HCT116 (cell line): Measurements from ENCODE around the gene TMTC2.

Experiments
- EGR1 ChIP-seq: IDR thresholded peaks from 2 replicates; pipeline ENCODE4 v1.6.1; 2012; ENCODE audit warnings: low read depth
- FOSL1 ChIP-seq: IDR thresholded peaks from 2 replicates; pipeline ENCODE4 v1.6.1; 2012; ENCODE audit warnings: low read depth
- POLR2A ChIP-seq: IDR thresholded peaks from 2 replicates; pipeline ENCODE4 v1.7.0; 2011; ENCODE audit warnings: borderline replicate concordance; ENCODE audit not compliant: insufficient read depth, insufficient read length; ENCODE audit errors: extremely low read depth
- RAD21 ChIP-seq: IDR thresholded peaks from 2 replicates; pipeline ENCODE4 v1.6.1; 2012; ENCODE audit warnings: low read depth, mild to moderate bottlenecking
- TF ChIP-seq, protein P1 (sequence below): IDR thresholded peaks from 2 replicates; pipeline ENCODE4 v1.6.1; 2012
- TF ChIP-seq, protein P2 (sequence below): IDR thresholded peaks from 2 replicates; pipeline ENCODE4 v1.6.1; 2012; ENCODE audit warnings: low read depth
- TF ChIP-seq, protein P3 (sequence below), 3 experiments: fragments of 200-600 bp in 1 of 3; sonication (generic) in 1 of 3; IDR thresholded peaks in 2 of 3; conservative IDR thresholded peaks in 1 of 3; 2 replicates each; pipeline ENCODE4 v1.5.1; 2012 to 2017; ENCODE audit warnings: low read depth in 2 of 3, low read length in 2 of 3, antibody characterized with exemption in 1 of 3, borderline replicate concordance in 1 of 3, control low read depth in 1 of 3, mild to moderate bottlenecking in 1 of 3, mixed read lengths in 1 of 3, mixed run types in 1 of 3, moderate library complexity in 1 of 3; ENCODE audit not compliant: insufficient read depth in 1 of 3

DNA sequence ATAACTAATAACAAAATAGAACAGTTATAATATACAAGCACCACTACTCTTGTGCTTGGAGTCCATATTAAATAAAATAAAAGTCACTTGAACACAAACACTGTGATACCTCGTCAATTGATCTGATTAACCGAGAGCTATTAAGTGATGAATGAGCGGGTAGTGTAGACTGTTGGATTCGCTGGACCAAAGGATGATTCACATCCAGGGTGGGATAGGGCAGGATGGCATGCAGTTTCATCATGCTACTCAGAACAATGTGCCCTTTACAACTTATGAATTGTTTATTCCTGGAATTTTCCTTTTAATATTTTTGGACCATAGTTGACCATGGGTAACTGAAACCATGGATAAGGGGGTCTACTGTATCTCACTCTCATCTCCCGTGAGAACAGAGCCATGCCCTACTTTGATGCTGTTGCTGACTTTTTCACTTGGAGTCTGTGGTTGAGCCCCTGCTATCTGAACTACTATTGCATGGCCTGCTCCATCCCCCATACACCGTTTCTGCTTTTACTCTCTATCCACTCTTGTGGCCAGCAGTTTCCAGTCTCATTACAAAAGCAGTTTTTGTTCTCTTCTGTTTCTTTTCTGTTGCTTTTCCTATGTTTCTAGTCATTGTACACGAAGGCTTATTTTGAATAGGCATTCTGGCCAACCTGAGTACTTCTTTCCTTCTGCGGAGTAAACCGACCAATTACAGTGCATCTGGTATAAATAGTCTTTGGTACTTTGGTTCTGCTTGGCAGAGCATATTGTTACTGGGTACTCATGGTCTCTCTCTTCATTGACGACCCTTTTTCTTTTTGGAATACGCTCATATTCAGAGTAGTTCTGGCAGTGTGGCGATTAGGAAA lies 12.2 kb downstream of the TMTC2 start:
- TF ChIP-seq POLR2A: no peak
- TF ChIP-seq, protein P1, sequence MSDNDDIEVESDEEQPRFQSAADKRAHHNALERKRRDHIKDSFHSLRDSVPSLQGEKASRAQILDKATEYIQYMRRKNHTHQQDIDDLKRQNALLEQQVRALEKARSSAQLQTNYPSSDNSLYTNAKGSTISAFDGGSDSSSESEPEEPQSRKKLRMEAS: no peak
- TF ChIP-seq, protein P2, sequence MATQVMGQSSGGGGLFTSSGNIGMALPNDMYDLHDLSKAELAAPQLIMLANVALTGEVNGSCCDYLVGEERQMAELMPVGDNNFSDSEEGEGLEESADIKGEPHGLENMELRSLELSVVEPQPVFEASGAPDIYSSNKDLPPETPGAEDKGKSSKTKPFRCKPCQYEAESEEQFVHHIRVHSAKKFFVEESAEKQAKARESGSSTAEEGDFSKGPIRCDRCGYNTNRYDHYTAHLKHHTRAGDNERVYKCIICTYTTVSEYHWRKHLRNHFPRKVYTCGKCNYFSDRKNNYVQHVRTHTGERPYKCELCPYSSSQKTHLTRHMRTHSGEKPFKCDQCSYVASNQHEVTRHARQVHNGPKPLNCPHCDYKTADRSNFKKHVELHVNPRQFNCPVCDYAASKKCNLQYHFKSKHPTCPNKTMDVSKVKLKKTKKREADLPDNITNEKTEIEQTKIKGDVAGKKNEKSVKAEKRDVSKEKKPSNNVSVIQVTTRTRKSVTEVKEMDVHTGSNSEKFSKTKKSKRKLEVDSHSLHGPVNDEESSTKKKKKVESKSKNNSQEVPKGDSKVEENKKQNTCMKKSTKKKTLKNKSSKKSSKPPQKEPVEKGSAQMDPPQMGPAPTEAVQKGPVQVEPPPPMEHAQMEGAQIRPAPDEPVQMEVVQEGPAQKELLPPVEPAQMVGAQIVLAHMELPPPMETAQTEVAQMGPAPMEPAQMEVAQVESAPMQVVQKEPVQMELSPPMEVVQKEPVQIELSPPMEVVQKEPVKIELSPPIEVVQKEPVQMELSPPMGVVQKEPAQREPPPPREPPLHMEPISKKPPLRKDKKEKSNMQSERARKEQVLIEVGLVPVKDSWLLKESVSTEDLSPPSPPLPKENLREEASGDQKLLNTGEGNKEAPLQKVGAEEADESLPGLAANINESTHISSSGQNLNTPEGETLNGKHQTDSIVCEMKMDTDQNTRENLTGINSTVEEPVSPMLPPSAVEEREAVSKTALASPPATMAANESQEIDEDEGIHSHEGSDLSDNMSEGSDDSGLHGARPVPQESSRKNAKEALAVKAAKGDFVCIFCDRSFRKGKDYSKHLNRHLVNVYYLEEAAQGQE: no peak
- no peak for TF ChIP-seq RAD21
- no peak for TF ChIP-seq FOSL1
- TF ChIP-seq, protein P3, sequence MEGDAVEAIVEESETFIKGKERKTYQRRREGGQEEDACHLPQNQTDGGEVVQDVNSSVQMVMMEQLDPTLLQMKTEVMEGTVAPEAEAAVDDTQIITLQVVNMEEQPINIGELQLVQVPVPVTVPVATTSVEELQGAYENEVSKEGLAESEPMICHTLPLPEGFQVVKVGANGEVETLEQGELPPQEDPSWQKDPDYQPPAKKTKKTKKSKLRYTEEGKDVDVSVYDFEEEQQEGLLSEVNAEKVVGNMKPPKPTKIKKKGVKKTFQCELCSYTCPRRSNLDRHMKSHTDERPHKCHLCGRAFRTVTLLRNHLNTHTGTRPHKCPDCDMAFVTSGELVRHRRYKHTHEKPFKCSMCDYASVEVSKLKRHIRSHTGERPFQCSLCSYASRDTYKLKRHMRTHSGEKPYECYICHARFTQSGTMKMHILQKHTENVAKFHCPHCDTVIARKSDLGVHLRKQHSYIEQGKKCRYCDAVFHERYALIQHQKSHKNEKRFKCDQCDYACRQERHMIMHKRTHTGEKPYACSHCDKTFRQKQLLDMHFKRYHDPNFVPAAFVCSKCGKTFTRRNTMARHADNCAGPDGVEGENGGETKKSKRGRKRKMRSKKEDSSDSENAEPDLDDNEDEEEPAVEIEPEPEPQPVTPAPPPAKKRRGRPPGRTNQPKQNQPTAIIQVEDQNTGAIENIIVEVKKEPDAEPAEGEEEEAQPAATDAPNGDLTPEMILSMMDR (IDR thresholded peaks at IDR 0.05 in 2 of 3, conservative IDR thresholded peaks at IDR 0.05 in 1 of 3; ENCODE audit: borderline replicate concordance in 1 of 3, insufficient read depth in 1 of 3, low read depth in 2 of 3, low read length in 2 of 3): no peak
- no peak for TF ChIP-seq EGR1
